Stimulated activated CD8-positive, alpha-beta memory T cell treated with anti-CD3 and anti-CD28 coated beads, Interleukin-7, amount 100 ng/mL, for 24 hours (primary cell): ENCODE results near the gene GPR63.

Experiments
- DNase-seq: peaks from one replicate; pipeline ENCODE4 v3.0.0-alpha.2; 2020; ENCODE audit warnings: low read depth

The GPR63 gene

GRCh38 chr6:96755096-96755495, 82.2 kb downstream of the GPR63 start:
- no peak for DNase-seq

GRCh38 chr6:96749891-96750290, 87.4 kb downstream of the GPR63 start:
- DNase-seq: no peak
